ENCODE measurements around the gene MT2A.

DNA sequence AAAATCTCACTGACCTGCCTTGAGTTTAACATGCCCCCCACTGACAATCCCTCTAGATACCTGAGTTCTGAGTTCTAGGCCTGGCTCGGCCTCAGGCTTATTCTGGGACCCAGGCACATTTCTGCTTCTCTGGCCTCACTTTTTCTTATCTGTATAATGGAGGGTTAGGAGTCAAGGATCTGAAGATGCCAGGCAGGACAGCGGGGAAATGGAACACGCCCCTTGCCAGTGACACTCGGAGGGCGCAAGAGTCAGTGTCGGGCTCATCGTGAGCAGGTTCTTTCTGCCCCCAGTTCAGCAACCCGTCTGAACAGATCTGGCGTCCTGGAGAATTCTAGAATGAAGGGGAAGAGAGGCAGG lies 19.6 kb upstream of the MT2A start:
- TF ChIP-seq POLR2AphosphoS5 (IDR thresholded peaks at IDR 0.05; ENCODE audit: low read depth, low read length) (no peak), POLR2A (IDR thresholded peaks at IDR 0.05; ENCODE audit: low read depth, low read length) (no peak), PAX5 (IDR thresholded peaks at IDR 0.05; ENCODE audit: insufficient read depth, low read length, severe bottlenecking) (no peak)

All from GM12891 (cell line).